ENCODE data around the gene RGL1.

Gene RGL1

GRCh38 chr1:183916574-183916973, 111.7 kb downstream of the RGL1 start:
- no peak for DNase-seq (ENCODE audit: low read depth)

GRCh38 chr1:183918589-183918988, 113.7 kb downstream of the RGL1 start:
- no peak for DNase-seq (ENCODE audit: low read depth)

GRCh38 chr1:183920651-183921050, 115.7 kb downstream of the RGL1 start:
- no peak for DNase-seq (ENCODE audit: low read depth)

- no peak for DNase-seq (ENCODE audit: low read depth)
Observed at GRCh38 chr1:183922197-183922596, 117.3 kb downstream of the RGL1 start.

GRCh38 chr1:183925947-183926346, 121.0 kb downstream of the RGL1 start:
- DNase-seq (ENCODE audit: low read depth): no peak

- DNase-seq (ENCODE audit: low read depth): no peak
Observed at GRCh38 chr1:183926983-183927382, 122.1 kb downstream of the RGL1 start.

GRCh38 chr1:183931646-183932271, 126.8 kb downstream of the RGL1 start:
- DNase-seq (ENCODE audit: low read depth): no peak

- no peak for DNase-seq (ENCODE audit: low read depth)
Observed at GRCh38 chr1:183932412-183932811, 127.5 kb downstream of the RGL1 start.

- DNase-seq (ENCODE audit: low read depth): no peak
Observed at GRCh38 chr1:183933528-183934179, 128.7 kb downstream of the RGL1 start.

GRCh38 chr1:183934314-183934713, 129.4 kb downstream of the RGL1 start:
- DNase-seq (ENCODE audit: low read depth): no peak

GRCh38 chr1:183936009-183936408, 131.1 kb downstream of the RGL1 start:
- DNase-seq (ENCODE audit: low read depth): no peak

GRCh38 chr1:183936791-183937190, 131.9 kb downstream of the RGL1 start:
- DNase-seq (ENCODE audit: low read depth): no peak

GRCh38 chr1:183937611-183938010, 132.7 kb downstream of the RGL1 start:
- DNase-seq (ENCODE audit: low read depth): no peak

GRCh38 chr1:183941001-183941400, 136.1 kb downstream of the RGL1 start:
- DNase-seq (ENCODE audit: low read depth): no peak

- DNase-seq (ENCODE audit: low read depth): no peak
Observed at GRCh38 chr1:183942933-183943693, 138.2 kb downstream of the RGL1 start.

GRCh38 chr1:183945428-183946319, 140.8 kb downstream of the RGL1 start:
- no peak for DNase-seq (ENCODE audit: low read depth)

- no peak for DNase-seq (ENCODE audit: low read depth)
Observed at GRCh38 chr1:183946320-183946613, 141.3 kb downstream of the RGL1 start.

- DNase-seq (ENCODE audit: low read depth): no peak
Observed at GRCh38 chr1:183947988-183948387, 143.1 kb downstream of the RGL1 start.

- DNase-seq (ENCODE audit: low read depth): no peak
Observed at GRCh38 chr1:183952101-183952500, 147.2 kb downstream of the RGL1 start.

- no peak for DNase-seq (ENCODE audit: low read depth)
Observed at GRCh38 chr1:183953031-183953430, 148.1 kb downstream of the RGL1 start.

GRCh38 chr1:183954496-183954895, 149.6 kb downstream of the RGL1 start:
- no peak for DNase-seq (ENCODE audit: low read depth)

GRCh38 chr1:183956559-183957188, 151.8 kb downstream of the RGL1 start:
- DNase-seq (ENCODE audit: low read depth): peak; percentile 38
